A549 (cell line): Measurements from ENCODE around the gene MALAT1. TPM values are rescaled to one million over a fixed set of nuclear protein-coding genes. Genes with fewer than 3 reads are reported as not detected.
A peak's percentile ranks its signal among the peaks of the same experiment; 100 is the strongest.

Source experiments
- ATAC-seq, 2 experiments: fragments of 200-7000 bp in 1 of 2; fragments of >200 bp in 1 of 2; cut with Nextera tagmentation in 1 of 2; cut with Tn5 transposase in 1 of 2; 3 replicates each; pipeline versions ENCODE4 v1.8.0 to v1.9.1; 2018 to 2020; ENCODE audit warnings: mild to moderate bottlenecking in 1 of 2, moderate library complexity in 1 of 2
- CTCF ChIA-PET: fragments of 300-600 bp; sonication (Branson Sonifier 250); formaldehyde crosslinking; extraction: SDS; loops from one replicate; lab custom pipeline; 2021; ENCODE audit warnings: antibody characterized with exemption, inconsistent platforms; lab: Yijun Ruan, JAX
- POLR2A ChIA-PET: fragments of 350-600 bp; formaldehyde crosslinking; extraction: SDS; loops from one replicate; lab custom pipeline; 2021; ENCODE audit warnings: antibody characterized with exemption, inconsistent platforms; lab: Yijun Ruan, JAX
- DNase-seq, 2 experiments: peaks; one replicate each; pipeline versions ENCODE4 v3.0.0 to v3.0.0-alpha.2; 2011 to 2016; ENCODE audit warnings: low read depth in 1 of 2, low spot score in 1 of 2
- FAIRE-seq: peaks from 2 replicates; lab custom pipeline; 2011; peaks lifted over from hg19 to GRCh38; lab: Jason Lieb, UNC
- H3K27ac ChIP-seq, 2 experiments: fragments of >200 bp; sonication (Bioruptor Twin); formaldehyde crosslinking; 3 replicates each; pipeline ENCODE4 v1.5.1; 2016 to 2017
- H3K4me1 ChIP-seq: fragments of >200 bp; sonication (Bioruptor Twin); formaldehyde crosslinking; 3 replicates; pipeline ENCODE4 v1.6.1; 2016
- H3K4me2 ChIP-seq: fragments of >200 bp; sonication (Bioruptor Twin); formaldehyde crosslinking; 3 replicates; pipeline ENCODE4 v1.6.1; 2016
- H3K4me3 ChIP-seq: fragments of >200 bp; sonication (Bioruptor Twin); formaldehyde crosslinking; 3 replicates; pipeline ENCODE4 v1.5.1; 2016
- H3K9me3 ChIP-seq: fragments of >200 bp; sonication (Bioruptor Twin); formaldehyde crosslinking; 3 replicates; pipeline ENCODE4 v1.6.1; 2016
- ATOH8 ChIP-seq: fragments of 250-450 bp; sonication (Bioruptor Pico); IDR thresholded peaks from 2 replicates; pipeline ENCODE4 v1.5.0; 2020; ENCODE audit warnings: low read depth, mild to moderate bottlenecking, moderate library complexity
- CEBPB ChIP-seq, 2 experiments: fragments of >200 bp in 1 of 2; sonication (Bioruptor Twin) in 1 of 2; formaldehyde crosslinking in 1 of 2; IDR thresholded peaks; 2 replicates each; pipeline ENCODE4 v1.6.1; 2012 to 2016
- E2F6 ChIP-seq: IDR thresholded peaks from 2 replicates; pipeline ENCODE4 v1.6.1; 2012; ENCODE audit warnings: low read depth, borderline replicate concordance
- ELK1 ChIP-seq: fragments of 150-350 bp; IDR thresholded peaks from 2 replicates; pipeline ENCODE4 v1.6.1; 2014; ENCODE audit warnings: low read depth, mild to moderate bottlenecking, low read length
- EP300 ChIP-seq, 2 experiments: fragments of >200 bp; sonication (Bioruptor Twin); formaldehyde crosslinking; IDR thresholded peaks; 2 replicates in 1 of 2; 3 replicates in 1 of 2; pipeline ENCODE4 v1.6.1; 2016 to 2017
- ESRRA ChIP-seq: fragments of 150-350 bp; IDR thresholded peaks from 2 replicates; pipeline ENCODE4 v1.6.1; 2014; ENCODE audit warnings: mild to moderate bottlenecking, low read length, borderline replicate concordance
- FOSB ChIP-seq: fragments of 250-450 bp; sonication (Bioruptor Pico); IDR thresholded peaks from 2 replicates; pipeline ENCODE4 v1.5.0; 2020; ENCODE audit warnings: mild to moderate bottlenecking, moderate library complexity
- GATA3 ChIP-seq: IDR thresholded peaks from 2 replicates; pipeline ENCODE4 v1.6.1; 2012; ENCODE audit warnings: borderline replicate concordance
- HEYL ChIP-seq: fragments of 250-450 bp; sonication (Bioruptor Pico); IDR thresholded peaks from 2 replicates; pipeline ENCODE4 v1.8.0; 2021; ENCODE audit warnings: mild to moderate bottlenecking, moderate library complexity
- HMGXB4 ChIP-seq: fragments of 250-450 bp; sonication (Bioruptor Pico); IDR thresholded peaks from 2 replicates; pipeline ENCODE4 v1.5.0; 2021; ENCODE audit warnings: mild to moderate bottlenecking, moderate library complexity, borderline replicate concordance
- HOXA7 ChIP-seq: fragments of 250-450 bp; sonication (Bioruptor Pico); IDR thresholded peaks from 2 replicates; pipeline ENCODE4 v1.5.0; 2020; ENCODE audit warnings: mild to moderate bottlenecking, moderate library complexity
- JUNB ChIP-seq: fragments of >200 bp; sonication (Bioruptor Twin); formaldehyde crosslinking; IDR thresholded peaks from 2 replicates; pipeline ENCODE4 v1.6.1; 2016
- KDM1A ChIP-seq: fragments of 200-600 bp; sonication (generic); IDR thresholded peaks from 2 replicates; pipeline ENCODE4 v1.6.1; 2016; ENCODE audit warnings: low read depth, mild to moderate bottlenecking
- KDM5A ChIP-seq: fragments of 200-600 bp; sonication (generic); IDR thresholded peaks from 2 replicates; pipeline ENCODE4 v1.6.1; 2016; ENCODE audit warnings: antibody characterized with exemption, mild to moderate bottlenecking
- MAFK ChIP-seq: fragments of 450-650 bp; IDR thresholded peaks from 2 replicates; pipeline ENCODE4 v1.6.1; 2014; ENCODE audit not compliant: partially characterized antibody
- MYC ChIP-seq: IDR thresholded peaks from 2 replicates; pipeline ENCODE4 v1.6.1; 2012; ENCODE audit warnings: mild to moderate bottlenecking, inconsistent platforms, low read length, improper control_type of control experiment, borderline replicate concordance
- NR3C1 ChIP-seq: fragments of >200 bp; sonication (Bioruptor Twin); formaldehyde crosslinking; IDR thresholded peaks from 3 replicates; pipeline ENCODE4 v1.6.1; 2017
- PBX3 ChIP-seq: IDR thresholded peaks from 2 replicates; pipeline ENCODE4 v1.6.1; 2012
- POLR2AphosphoS2 ChIP-seq: conservative IDR thresholded peaks from 2 replicates; pipeline ENCODE4 v1.6.1; 2012; ENCODE audit warnings: low read length, improper control_type of control experiment, inconsistent platforms
- RAD21 ChIP-seq, 2 experiments: fragments of >200 bp in 1 of 2; sonication (Bioruptor Twin) in 1 of 2; formaldehyde crosslinking in 1 of 2; IDR thresholded peaks in 1 of 2; conservative IDR thresholded peaks in 1 of 2; 2 replicates in 1 of 2; 3 replicates in 1 of 2; pipeline ENCODE4 v1.6.1; 2012 to 2018; ENCODE audit warnings: inconsistent platforms in 1 of 2
- RARB ChIP-seq: fragments of 250-450 bp; sonication (Bioruptor Pico); IDR thresholded peaks from 2 replicates; pipeline ENCODE4 v1.8.0; 2021; ENCODE audit warnings: mild to moderate bottlenecking, moderate library complexity
- REST ChIP-seq: fragments of 200-600 bp; sonication (generic); IDR thresholded peaks from 2 replicates; pipeline ENCODE4 v1.6.1; 2016; ENCODE audit warnings: antibody characterized with exemption, mild to moderate bottlenecking, moderate library complexity
- RFX5 ChIP-seq: fragments of 450-650 bp; IDR thresholded peaks from 2 replicates; pipeline ENCODE4 v1.7.1; 2014; ENCODE audit warnings: antibody characterized with exemption, mild to moderate bottlenecking, moderate library complexity
- RNF2 ChIP-seq: fragments of 200-600 bp; sonication (generic); IDR thresholded peaks from 2 replicates; pipeline ENCODE4 v1.6.1; 2016; ENCODE audit warnings: low read depth, mild to moderate bottlenecking, antibody characterized with exemption, moderate library complexity, borderline replicate concordance
- SMC3 ChIP-seq: fragments of >200 bp; sonication (Bioruptor Twin); formaldehyde crosslinking; IDR thresholded peaks from 3 replicates; pipeline ENCODE4 v1.6.1; 2018; ENCODE audit warnings: inconsistent platforms
- SREBF2 ChIP-seq: fragments of 450-650 bp; IDR thresholded peaks from 2 replicates; pipeline ENCODE4 v1.6.1; 2014; ENCODE audit warnings: mild to moderate bottlenecking, moderate library complexity
- TP53 ChIP-seq: fragments of 250-450 bp; sonication (Bioruptor Pico); IDR thresholded peaks from 2 replicates; pipeline ENCODE4 v1.5.0; 2021; ENCODE audit warnings: mild to moderate bottlenecking, moderate library complexity
- ZC3H11A ChIP-seq: fragments of 450-650 bp; IDR thresholded peaks from 2 replicates; pipeline ENCODE4 v1.6.1; 2014; ENCODE audit warnings: antibody characterized with exemption, mild to moderate bottlenecking
- ZFP36 ChIP-seq: fragments of 450-650 bp; IDR thresholded peaks from 2 replicates; pipeline ENCODE4 v1.6.1; 2014; ENCODE audit warnings: borderline replicate concordance; ENCODE audit not compliant: partially characterized antibody
- ZNF302 ChIP-seq: fragments of 250-450 bp; sonication (Bioruptor Pico); IDR thresholded peaks from 2 replicates; pipeline ENCODE4 v1.9.0; 2021; ENCODE audit warnings: inconsistent platforms, mild to moderate bottlenecking, moderate library complexity
- ZSCAN20 ChIP-seq: fragments of 250-450 bp; sonication (Bioruptor Pico); IDR thresholded peaks from 2 replicates; pipeline ENCODE4 v1.8.0; 2022; ENCODE audit warnings: mild to moderate bottlenecking, moderate library complexity
- WGBS: methylation state at CpG from one replicate; pipeline ENCODE4 v1.1.6; 2017; ENCODE audit errors: missing lambda C conversion rate; 5-methylcytosine and 5-hydroxymethylcytosine counted together
- polyA plus RNA-seq, 4 experiments: library from polyadenylated mRNA; depleted of rRNA in 3 of 4; stranded (reverse); fragments of >200 nt; fragmentation: RNase III in 1 of 4; extraction: RNeasy Plus Mini Kit Qiagen cat#74134 plus additional on column Dnase treatment in 1 of 4; gene quantifications; 2 replicates in 3 of 4; 3 replicates in 1 of 4; pipeline ENCODE4 v1.2.3, GENCODE V29; 2011 to 2017

Gene MALAT1
- polyA plus RNA-seq, 2 of the 4 experiments (the other 2 are of a cell fraction) = 188 to 1,041 TPM

GRCh38 chr11:65493367-65494176 lies 5.3 kb upstream of the MALAT1 start:
- CTCF ChIA-PET = interaction anchor here (0.5 to 30.0 kb wide), 9 partner anchors 15 to 1151 kb away, joined by 3 to 947 read pairs (median 3); no protein-coding TSS in a partner anchor
- POLR2A ChIA-PET = interaction anchor here (1.7 to 26.7 kb wide), 7 partner anchors 9 to 73 kb away, joined by 5 to 1006 read pairs (median 41); partner anchors contain the start of genes MALAT1 and NEAT1
- Histone ChIP-seq H3K4me3 (no peak overlapping the region), H3K4me2 (peak overlapping the region; percentile 77), H3K4me1 (peaks cover 91% of the 10 kb centered on the region), H3K9me3 (no peaks in the 10 kb centered on the region), H3K27ac (peak overlapping the region; percentile 98 to 100)
- ATAC-seq = peak; percentile 25 to 50
- no peak for FAIRE-seq
- 12% methylated on average over 12 of the region's 12 CpGs for WGBS
- DNase-seq = peak; percentile 61 to 95
- TF ChIP-seq TP53 (CRISPR knock-in tag) (0 out of 2 replicates have a peak, but pooled peaks have one; percentile 6), JUNB (no peak), HOXA7 (CRISPR knock-in tag) (peak; percentile 48; the same call in 1 of the 2 replicates), ZNF302 (CRISPR knock-in tag) (no peak), POLR2AphosphoS2 (no peak), RNF2 (no peak), REST (no peak), MAFK (peak; percentile 65), CEBPB (IDR thresholded peaks at IDR 0.05) (no peak), MYC (no peak), ATOH8 (CRISPR knock-in tag) (peak; percentile 77), RFX5 (no peak), FOSB (CRISPR knock-in tag) (peak; percentile 80; the same call in 1 of the 2 replicates), ZC3H11A (no peak), HMGXB4 (CRISPR knock-in tag) (no peak), HEYL (CRISPR knock-in tag) (no peak), EP300 (IDR thresholded peaks at IDR 0.05) (no peak), KDM5A (no peak), GATA3 (peak; percentile 43; the same call in 1 of the 2 replicates), SMC3 (no peak), ESRRA (no peak), PBX3 (no peak), SREBF2 (no peak), ZSCAN20 (CRISPR knock-in tag) (no peak), RARB (CRISPR knock-in tag) (peak; percentile 81), ZFP36 (no peak), RAD21 (conservative IDR thresholded peaks at IDR 0.05 in 1 of 2, IDR thresholded peaks at IDR 0.05 in 1 of 2) (peak in 1 of 2 experiments; percentile 10; a peak in 1 of 5 replicates), KDM1A (no peak), NR3C1 (no peak), ELK1 (no peak), E2F6 (no peak)
